SK-MEL-5 (cell line): ENCODE data around the gene EPHA2. TPM values are rescaled to one million over a fixed set of nuclear protein-coding genes. Genes with fewer than 3 reads are reported as not detected.
"Not testable (repeated sequence)": the region's sequence is repeated elsewhere in the genome, so short reads cannot be mapped to it uniquely, and the experiment has no call there.

ENCODE experiments used
- DNase-seq: peaks from one replicate; pipeline ENCODE4 v3.0.0-alpha.2; 2016; ENCODE audit warnings: low read depth, low spot score
- in situ Hi-C: cut with HindIII; loops from 2 replicates; pipeline ENCODE4 v1.10.0; 2016; ENCODE audit warnings: low sequenced_read_pairs, high pct_unique_total_duplicates, low pct_unique_long_range_greater_than_20kb
- total RNA-seq: library from RNA; depleted of rRNA; stranded (reverse); fragments of >200 nt; shearing (Covaris generic); gene quantifications from 2 replicates; pipeline ENCODE4 v1.2.3, GENCODE V29; 2014

Gene EPHA2
- total RNA-seq, 1 experiment from 2014 or later, result 2.5 TPM

DNA sequence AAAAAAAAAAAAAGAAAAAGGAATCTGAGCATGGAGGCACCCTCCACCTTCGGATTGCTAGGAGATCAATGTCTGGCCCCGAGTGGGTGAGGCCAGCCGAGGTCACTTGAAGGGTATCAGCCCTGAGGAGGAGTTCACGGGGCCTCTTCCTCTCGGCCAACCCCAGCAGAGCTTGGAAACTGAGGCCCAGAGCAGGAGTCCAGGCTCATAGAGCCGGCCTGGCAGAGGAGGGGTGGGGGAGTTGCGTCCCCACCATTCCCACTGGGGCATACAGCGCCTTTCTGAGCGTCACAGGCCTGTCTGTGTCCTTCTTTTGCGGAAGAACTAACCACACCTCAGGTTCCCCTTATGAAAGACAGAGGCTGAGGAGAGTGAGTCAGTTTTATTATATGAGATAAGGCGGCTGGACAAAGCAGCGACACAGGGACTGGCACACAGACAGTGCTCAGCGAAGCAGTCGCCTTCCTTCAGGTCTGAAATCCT is 17.1 kb upstream of the EPHA2 start:
- in situ Hi-C loops, result no loop called here
- no peak for DNase-seq

DNA sequence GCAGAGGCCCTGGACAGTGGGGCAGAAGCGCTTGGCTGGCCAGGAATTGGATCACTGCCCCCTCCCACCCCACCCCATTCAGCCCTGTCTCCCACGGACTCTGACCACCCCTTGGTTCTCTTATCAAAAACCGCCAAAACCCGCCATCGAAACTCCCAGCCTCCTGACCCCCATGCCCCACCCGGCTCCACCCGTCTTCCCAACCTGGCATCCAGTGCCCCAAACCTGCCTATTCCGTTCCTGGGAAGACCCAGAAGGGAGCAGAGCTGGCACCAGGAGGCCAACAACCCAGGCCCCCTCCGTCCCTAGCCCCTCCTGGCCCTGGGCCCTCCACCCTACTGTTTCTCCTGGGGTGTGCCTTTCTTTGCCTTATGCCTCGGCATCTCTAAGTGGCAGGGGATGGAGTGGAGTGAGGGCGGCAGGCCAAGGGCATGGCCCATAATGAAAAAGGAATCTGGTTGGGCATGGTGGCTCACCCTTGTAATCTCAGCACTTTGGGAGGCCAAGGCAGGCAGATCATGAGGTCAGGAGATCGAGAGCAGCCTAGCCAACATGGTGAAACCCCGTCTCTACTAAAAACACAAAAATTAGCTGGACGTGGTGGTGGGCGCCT is 16.5 kb upstream of the EPHA2 start:
- in situ Hi-C loops, result no loop called here
- DNase-seq, result no peak

DNA sequence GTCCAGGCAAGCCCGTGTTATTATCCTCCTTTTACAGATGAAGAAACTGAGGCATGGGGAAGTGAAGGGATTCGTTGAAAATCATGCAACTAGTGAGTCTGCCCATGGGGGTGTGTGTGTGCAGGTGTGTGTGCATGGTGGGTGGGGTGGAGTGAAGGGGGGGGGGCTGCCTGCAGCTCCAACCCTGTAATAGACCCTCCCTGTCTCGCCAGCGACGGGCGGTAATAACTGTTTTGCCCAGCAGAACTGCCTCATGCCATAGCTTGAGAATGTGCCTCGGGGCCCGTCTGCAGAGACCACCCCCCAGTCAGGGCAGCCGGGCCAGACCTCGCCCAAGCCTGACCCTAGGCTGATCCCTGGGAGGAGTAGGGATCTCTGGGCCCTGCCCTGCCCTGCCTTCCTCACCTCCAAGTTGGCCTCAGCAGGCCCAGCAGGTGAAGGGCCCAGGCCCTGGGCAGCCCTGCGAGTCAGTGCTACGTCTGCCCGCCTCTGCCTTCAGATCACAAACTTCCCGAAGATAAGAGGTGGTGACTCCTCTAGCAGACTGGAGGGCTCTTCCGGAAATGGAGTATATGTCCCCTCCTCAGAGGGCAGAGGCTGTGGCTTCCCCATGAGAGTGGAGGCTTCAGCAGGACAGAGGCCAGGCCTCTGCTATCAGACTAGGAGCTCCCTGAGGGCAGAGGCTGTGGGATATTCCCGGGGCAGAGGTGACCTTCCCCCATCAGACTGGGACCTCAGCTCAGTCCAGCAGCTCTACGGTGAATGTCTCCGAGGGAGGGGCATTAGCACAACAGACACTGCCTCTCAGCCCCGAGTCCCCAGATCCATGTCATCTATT is 15.7 kb upstream of the EPHA2 start:
- DNase-seq, result no peak
- in situ Hi-C loops, result no loop called here

- in situ Hi-C loops, result no loop called here
- DNase-seq, result no peak
Measured at GRCh38 chr1:16170283-16170673, 14.4 kb upstream of the EPHA2 start.

DNA sequence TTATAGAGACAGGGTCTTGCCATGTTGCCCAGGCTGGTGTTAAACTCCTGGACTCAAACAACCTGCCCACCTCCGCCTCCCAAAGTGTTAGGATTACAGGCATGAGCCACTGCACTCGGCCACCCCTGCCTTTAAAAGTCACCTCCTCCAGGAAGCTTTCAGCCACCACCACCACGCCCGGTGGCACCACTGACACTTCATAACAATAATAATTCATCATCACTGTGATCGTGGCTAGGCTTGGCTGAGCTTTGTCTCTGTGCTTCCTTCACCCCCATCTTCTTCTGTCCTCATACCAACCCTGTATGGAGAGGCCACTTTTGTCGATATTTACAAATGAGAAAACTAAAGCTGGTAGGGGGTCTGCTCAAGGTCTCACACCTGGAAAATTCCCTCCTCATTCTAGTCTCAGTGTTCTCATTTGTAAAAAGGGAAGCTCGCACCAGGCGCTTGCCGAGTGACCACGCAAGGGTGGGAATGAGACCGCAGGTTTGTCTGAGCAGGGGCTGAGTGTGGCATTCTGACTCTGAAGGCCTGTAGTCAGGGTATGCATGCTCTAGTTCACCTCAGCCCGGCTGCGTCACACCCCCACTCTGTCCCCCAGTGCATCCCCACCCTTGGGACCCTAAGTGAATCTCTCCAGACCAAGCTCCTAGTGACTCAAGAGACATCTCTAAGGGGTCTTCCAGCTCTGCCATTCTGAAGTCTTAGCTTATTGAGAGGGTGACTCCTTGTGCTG is 12.9 kb upstream of the EPHA2 start:
- DNase-seq, result no peak
- in situ Hi-C loops, result no loop called here

DNA sequence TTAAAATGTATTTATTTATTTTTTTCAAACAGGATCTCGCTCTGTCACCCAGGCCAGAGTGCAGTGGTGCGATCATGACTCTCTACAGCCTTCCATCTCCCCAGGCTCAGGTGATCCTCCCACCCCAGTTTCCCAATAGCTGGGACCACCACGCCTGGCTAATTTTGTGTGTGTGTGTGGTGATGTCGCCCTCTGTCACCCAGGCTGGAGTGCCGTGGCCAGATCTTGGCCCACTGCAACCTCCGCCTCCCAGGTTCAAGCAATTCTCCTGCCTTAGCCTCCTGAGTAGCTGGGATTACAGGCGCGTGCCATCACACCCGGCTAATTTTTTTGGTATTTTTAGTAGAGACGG is 12.3 kb upstream of the EPHA2 start:
- in situ Hi-C loops, DNase-seq: not testable (repeated sequence)

GRCh38 chr1:16167331-16168143 is 11.7 kb upstream of the EPHA2 start:
- DNase-seq, result no peak
- in situ Hi-C loops, result no loop called here

DNA sequence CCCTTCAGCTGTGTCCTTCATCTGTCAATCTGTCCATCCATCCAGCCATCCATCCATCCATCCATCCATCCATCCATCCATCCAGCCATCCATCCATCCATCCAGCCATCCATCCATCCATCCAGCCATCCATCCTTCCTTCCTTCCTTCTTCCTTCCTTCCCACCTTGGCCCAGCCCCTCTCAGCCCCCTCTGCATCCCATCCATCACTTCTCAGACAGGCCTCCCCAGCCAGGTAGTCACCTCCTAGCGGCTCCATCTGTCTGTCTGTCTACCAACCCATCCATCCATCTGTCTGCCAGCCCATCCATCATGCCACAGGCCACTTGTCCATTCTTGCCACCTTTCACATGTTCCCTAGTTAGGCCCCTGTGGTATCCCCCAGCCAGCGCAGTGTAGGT is 10.2 kb upstream of the EPHA2 start:
- no peak for DNase-seq
- in situ Hi-C loops, result no loop called here

- DNase-seq, result no peak
- in situ Hi-C loops, result no loop called here
Measured at GRCh38 chr1:16165548-16165947, 9.7 kb upstream of the EPHA2 start.

DNA sequence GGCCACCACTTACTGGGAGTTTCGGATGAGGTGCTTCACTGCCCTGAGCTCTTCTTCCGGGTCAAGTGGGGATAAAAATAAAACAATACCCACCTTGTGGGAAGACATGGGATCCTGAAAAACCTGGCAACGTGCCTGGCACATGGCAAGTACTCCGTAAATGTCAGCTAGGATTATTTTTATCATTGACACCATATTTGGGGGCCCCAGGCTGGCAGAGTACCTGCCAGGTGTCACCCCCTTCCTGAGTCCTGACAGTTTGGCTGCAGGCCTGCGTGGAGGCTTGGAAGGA is 9.2 kb upstream of the EPHA2 start:
- peak; percentile 59 for DNase-seq
- in situ Hi-C loops, result no loop called here

- in situ Hi-C loops, result no loop called here
- no peak for DNase-seq
Measured at GRCh38 chr1:16164213-16165072, 8.6 kb upstream of the EPHA2 start.

- in situ Hi-C loops, DNase-seq: not testable (repeated sequence)
Measured at GRCh38 chr1:16163608-16164212, 7.8 kb upstream of the EPHA2 start.

DNA sequence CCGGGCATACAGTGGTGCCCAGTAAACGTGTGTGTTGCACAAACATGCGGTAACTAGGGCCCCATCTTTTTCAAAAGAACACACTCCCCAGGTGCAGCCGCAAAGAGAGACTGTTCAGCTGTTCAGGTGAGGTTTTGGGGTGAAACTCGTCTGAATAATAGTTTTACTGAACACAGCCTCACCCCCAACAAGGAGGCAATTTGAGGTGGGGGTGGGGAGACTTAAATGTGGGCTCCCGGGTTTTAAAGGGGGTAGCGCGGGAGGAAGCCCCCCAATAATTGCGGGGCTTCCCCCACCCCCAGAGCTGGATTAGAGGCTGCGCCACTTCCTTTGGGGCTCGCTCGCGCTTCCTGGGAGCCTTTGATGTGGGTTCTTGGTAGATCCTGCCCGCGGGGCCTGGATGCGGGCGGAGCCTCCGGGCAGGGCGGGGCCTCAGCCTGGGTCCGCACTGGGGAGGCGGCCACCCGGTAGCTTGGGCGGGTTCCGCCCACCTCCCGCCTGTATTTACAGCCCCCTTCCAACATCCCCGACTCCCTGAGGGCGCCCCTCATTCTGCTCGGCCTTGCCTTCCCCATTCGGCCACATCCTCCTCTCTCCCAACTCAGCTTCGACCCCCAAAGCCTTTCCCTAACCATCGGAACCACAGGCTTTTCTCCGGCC is 6.4 kb upstream of the EPHA2 start:
- in situ Hi-C loops, result no loop called here
- no peak for DNase-seq

- no peak for DNase-seq
- in situ Hi-C loops, result no loop called here
Measured at GRCh38 chr1:16161717-16162116, 5.8 kb upstream of the EPHA2 start.

DNA sequence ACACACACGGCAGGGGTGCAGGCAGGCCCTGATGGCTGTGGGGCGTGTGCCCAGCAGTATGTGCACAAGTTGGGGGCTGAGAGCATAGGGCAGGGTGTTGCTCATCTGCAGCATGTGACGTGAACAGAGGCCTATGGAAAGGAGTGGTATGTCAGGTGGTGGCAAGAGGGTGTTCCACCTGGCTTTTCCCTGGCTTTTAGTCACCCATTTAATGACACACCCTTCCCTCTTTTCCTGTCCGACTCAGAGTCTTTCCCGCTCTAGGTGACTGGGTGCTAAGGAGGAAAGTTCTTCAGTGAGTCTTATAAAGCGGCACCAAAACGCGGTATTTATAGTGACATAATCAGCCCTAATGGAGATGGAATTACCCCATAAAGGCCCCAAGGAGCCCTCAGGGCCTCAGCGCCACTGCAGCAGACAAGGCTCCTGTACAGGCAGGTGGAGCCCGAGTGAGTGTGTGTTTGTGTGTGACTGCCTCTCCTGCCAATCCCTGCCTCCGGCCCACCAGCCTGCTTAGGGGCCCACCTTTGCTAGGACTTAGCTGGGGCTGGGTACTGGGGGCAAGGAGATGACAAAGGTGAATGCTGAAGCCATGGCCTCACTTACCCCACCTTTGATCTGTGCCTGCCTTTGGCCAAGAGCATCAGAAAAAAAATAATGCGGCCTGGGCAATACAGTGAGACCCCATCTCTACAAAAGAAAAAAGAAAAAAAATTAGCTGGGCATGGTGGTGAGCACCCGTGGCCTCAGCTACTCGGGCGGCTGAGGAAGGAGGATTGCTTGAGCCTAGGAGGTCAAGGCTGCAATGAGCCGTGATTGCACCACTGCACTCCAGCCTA is 3.3 kb upstream of the EPHA2 start:
- in situ Hi-C loops, result no loop called here
- DNase-seq, result no peak

GRCh38 chr1:16158025-16158424 is 2.2 kb upstream of the EPHA2 start:
- no peak for DNase-seq
- in situ Hi-C loops, result no loop called here
